ENCODE data around the gene PUM1.
"Not testable (repeated sequence)": the region's sequence is repeated elsewhere in the genome, so short reads cannot be mapped to it uniquely, and the experiment has no call there.

The PUM1 gene

GRCh38 chr1:30982431-30982830 is 83.1 kb downstream of the PUM1 start:
- FAIRE-seq (no peak), DNase-seq (ENCODE audit: insufficient read length, low spot score) (no peak)
- TF ChIP-seq CTCF (IDR thresholded peaks at IDR 0.05; ENCODE audit: insufficient read depth, missing control alignments), result no peak

GRCh38 chr1:30981172-30981571 is 84.3 kb downstream of the PUM1 start:
- DNase-seq (ENCODE audit: insufficient read length, low spot score), result no peak
- no peak for TF ChIP-seq CTCF (IDR thresholded peaks at IDR 0.05; ENCODE audit: insufficient read depth, missing control alignments)
- no peak for FAIRE-seq

- DNase-seq (ENCODE audit: insufficient read length, low spot score) (no peak), FAIRE-seq (no peak)
- TF ChIP-seq CTCF (IDR thresholded peaks at IDR 0.05; ENCODE audit: insufficient read depth, missing control alignments), result no peak
Measured at GRCh38 chr1:30977511-30977910, 88.0 kb downstream of the PUM1 start.

- no peak for TF ChIP-seq CTCF (IDR thresholded peaks at IDR 0.05; ENCODE audit: insufficient read depth, missing control alignments)
- DNase-seq (ENCODE audit: insufficient read length, low spot score) (no peak), FAIRE-seq (no peak)
Measured at GRCh38 chr1:30977105-30977504, 88.4 kb downstream of the PUM1 start.

- TF ChIP-seq CTCF (IDR thresholded peaks at IDR 0.05; ENCODE audit: insufficient read depth, missing control alignments), result no peak
- FAIRE-seq, result no peak
- DNase-seq (ENCODE audit: insufficient read length, low spot score), result no peak
Measured at GRCh38 chr1:30976143-30976542, 89.4 kb downstream of the PUM1 start.

GRCh38 chr1:30975217-30975616 is 90.3 kb downstream of the PUM1 start:
- no peak for TF ChIP-seq CTCF (IDR thresholded peaks at IDR 0.05; ENCODE audit: insufficient read depth, missing control alignments)
- no peak for FAIRE-seq

GRCh38 chr1:30974536-30974935 is 91.0 kb downstream of the PUM1 start:
- DNase-seq (ENCODE audit: insufficient read length, low spot score) (no peak), FAIRE-seq (no peak)
- TF ChIP-seq CTCF (IDR thresholded peaks at IDR 0.05; ENCODE audit: insufficient read depth, missing control alignments), result no peak

More at GRCh38 chr1:30975217-30975616, 90.3 kb downstream of the PUM1 start:
- no peak for DNase-seq (ENCODE audit: insufficient read length, low spot score)

- DNase-seq (ENCODE audit: insufficient read length, low spot score); FAIRE-seq: not testable (repeated sequence)
Measured at GRCh38 chr1:30972349-30972748, 93.2 kb downstream of the PUM1 start.

Measured in D721Med (cell line).